Tibial nerve (tissue), 4 donors: ENCODE measurements around the gene ANO1. TPM values are rescaled to one million over a fixed set of nuclear protein-coding genes. Genes with fewer than 3 reads are reported as not detected.

Experiments
- DNase-seq, 2 donors: peaks; one replicate each; pipeline ENCODE4 v3.0.0-alpha.2; 2019; ENCODE audit warnings: low spot score in 2 of 2
- H3K27ac ChIP-seq, 4 donors: fragments of 200-600 bp; sonication (generic) in 3 of 4; one replicate each; pipeline ENCODE4 v1.5.1; 2017 to 2019; ENCODE audit warnings: mild to moderate bottlenecking in 1 of 4
- H3K27me3 ChIP-seq, 2 donors: fragments of 200-600 bp; sonication (generic) in 1 of 2; one replicate each; pipeline versions ENCODE4 v1.5.1 to v1.6.0; 2017 to 2019
- H3K36me3 ChIP-seq, 3 donors: fragments of 200-600 bp; sonication (generic); one replicate each; pipeline ENCODE4 v1.5.1; 2018 to 2019
- H3K4me1 ChIP-seq, 4 donors: fragments of 200-600 bp; sonication (generic) in 3 of 4; one replicate each; pipeline ENCODE4 v1.5.1; 2017 to 2019
- H3K4me3 ChIP-seq, 4 donors: fragments of 200-600 bp; sonication (generic) in 3 of 4; one replicate each; pipeline ENCODE4 v1.5.1; 2017 to 2019; ENCODE audit warnings: mild to moderate bottlenecking in 1 of 4, moderate library complexity in 1 of 4
- H3K9me3 ChIP-seq, 4 donors: fragments of 200-600 bp; sonication (generic) in 3 of 4; one replicate each; pipeline ENCODE4 v1.5.1; 2017 to 2019
- EP300 ChIP-seq, 2 donors: sonication (generic); formaldehyde crosslinking; IDR thresholded peaks; one replicate each; pipeline ENCODE4 v1.6.1; 2017; ENCODE audit warnings: antibody characterized with exemption in 2 of 2, mild to moderate bottlenecking in 1 of 2
- POLR2A ChIP-seq, 2 donors: fragments of 450-650 bp; IDR thresholded peaks; one replicate each; pipeline ENCODE4 v1.6.1; 2017; ENCODE audit warnings: antibody characterized with exemption in 2 of 2, mild to moderate bottlenecking in 2 of 2, moderate library complexity in 2 of 2
- WGBS, 2 donors: methylation state at CpG; one replicate each; pipeline ENCODE4 v1.1.5; 2018; 5-methylcytosine and 5-hydroxymethylcytosine counted together
- total RNA-seq, 4 donors: library from RNA; depleted of rRNA; stranded (reverse); fragments of >200 nt; gene quantifications; one replicate each; pipeline ENCODE4 v1.1.0, GENCODE V29; 2016
- TF ChIP-seq, protein P1 (sequence below), 5 experiments: fragments of 200-600 bp in 3 of 5; fragments of 450-650 bp in 2 of 5; sonication (generic) in 3 of 5; IDR thresholded peaks; one replicate each; pipeline ENCODE4 v1.5.1; 2016 to 2019; ENCODE audit warnings: antibody characterized with exemption in 5 of 5, mild to moderate bottlenecking in 3 of 5, moderate library complexity in 2 of 5

The ANO1 gene
- total RNA-seq, 4 donors from 2014 or later: 1.7 to 6.3 (median 4.1) TPM

DNA sequence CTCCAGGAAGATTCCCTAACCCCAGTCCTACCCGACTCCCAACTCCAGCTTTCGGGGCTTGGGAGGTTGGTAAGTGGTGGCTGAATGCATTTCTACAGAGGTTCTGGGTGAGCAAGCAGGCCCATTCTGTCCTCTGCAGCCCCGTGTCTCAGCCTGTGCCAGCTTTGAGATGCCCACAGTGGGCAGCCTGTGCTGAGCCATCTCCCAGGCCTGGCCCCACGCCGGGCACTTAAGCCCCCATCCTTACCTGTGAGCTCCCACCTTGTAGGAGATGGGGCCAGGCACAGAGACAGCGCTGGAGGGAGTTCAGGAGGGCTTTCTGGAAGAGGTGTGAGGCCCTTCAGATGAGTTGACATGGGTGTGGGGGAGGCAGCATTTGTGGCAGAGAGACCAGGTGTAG, 54.5 kb downstream of the ANO1 start:
- Histone ChIP-seq H3K27ac (no peak overlapping the region), H3K4me3 (no peak overlapping the region), H3K36me3 (no peaks in the 10 kb centered on the region), H3K27me3 (no peaks in the 10 kb centered on the region), H3K9me3 (no peaks in the 10 kb centered on the region), H3K4me1 (peaks cover 0 to 17% (median 0%) of the 10 kb centered on the region in 4 donors)
- no peak for DNase-seq
- WGBS, 2 donors: 89 to 90% methylated on average over 5 to 6 of the region's 6 CpGs
- TF ChIP-seq EP300 (IDR thresholded peaks at IDR 0.05) (no peak), POLR2A (IDR thresholded peaks at IDR 0.05) (no peak)
- TF ChIP-seq, protein P1, sequence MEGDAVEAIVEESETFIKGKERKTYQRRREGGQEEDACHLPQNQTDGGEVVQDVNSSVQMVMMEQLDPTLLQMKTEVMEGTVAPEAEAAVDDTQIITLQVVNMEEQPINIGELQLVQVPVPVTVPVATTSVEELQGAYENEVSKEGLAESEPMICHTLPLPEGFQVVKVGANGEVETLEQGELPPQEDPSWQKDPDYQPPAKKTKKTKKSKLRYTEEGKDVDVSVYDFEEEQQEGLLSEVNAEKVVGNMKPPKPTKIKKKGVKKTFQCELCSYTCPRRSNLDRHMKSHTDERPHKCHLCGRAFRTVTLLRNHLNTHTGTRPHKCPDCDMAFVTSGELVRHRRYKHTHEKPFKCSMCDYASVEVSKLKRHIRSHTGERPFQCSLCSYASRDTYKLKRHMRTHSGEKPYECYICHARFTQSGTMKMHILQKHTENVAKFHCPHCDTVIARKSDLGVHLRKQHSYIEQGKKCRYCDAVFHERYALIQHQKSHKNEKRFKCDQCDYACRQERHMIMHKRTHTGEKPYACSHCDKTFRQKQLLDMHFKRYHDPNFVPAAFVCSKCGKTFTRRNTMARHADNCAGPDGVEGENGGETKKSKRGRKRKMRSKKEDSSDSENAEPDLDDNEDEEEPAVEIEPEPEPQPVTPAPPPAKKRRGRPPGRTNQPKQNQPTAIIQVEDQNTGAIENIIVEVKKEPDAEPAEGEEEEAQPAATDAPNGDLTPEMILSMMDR (IDR thresholded peaks at IDR 0.05): no peak

DNA sequence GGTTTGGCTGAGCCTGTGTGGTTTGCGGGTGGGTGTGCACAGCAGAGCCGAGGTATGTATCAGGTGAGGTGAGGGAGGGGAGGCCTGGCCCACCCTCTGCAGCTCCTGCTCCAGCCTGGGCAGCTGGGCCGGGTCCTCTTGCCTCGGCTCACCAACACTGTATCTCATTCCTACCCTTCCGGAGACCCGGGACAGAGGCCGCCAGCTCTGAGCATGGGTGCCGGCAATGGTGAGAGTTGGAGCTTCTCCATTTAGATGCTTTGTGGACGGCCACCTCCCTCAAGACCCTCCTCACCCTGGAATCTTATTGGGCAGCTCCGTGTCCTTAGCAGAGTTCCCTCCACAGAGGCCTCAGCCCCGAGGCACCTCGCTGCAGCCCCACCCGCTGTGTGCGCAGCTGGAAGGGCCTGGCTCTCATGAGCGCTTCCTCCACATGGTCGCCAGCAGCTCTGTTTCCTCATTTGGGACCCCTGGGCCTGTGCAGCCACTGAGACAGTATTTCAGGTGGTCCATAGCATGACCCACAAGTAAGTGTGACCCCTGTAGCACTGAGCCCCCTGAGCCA, 55.7 kb downstream of the ANO1 start:
- WGBS, 2 donors: 86 to 87% methylated on average over 9 to 16 of the region's 16 CpGs
- no peaks in the 10 kb centered on the region for H3K36me3 ChIP-seq

DNA sequence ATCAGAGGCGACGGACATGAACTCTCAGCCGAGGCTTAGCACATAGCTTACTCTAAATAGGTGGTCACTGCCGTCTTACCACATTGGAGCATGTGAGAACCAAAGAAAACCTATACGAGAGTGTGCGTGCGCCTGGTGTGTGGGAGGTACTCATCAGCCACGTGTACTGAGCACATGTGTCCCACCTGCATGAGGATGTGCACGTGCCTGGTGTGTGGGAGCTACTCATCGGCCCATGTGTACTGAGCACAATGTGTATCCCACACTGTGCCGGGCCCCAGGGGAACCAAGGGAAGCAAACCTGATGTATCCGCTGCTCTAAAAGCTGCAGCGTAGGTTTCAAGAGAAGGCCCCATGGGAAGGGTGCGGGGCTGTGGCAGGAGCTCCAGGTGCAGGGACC, 56.4 kb downstream of the ANO1 start:
- no peaks in the 10 kb centered on the region for H3K9me3 ChIP-seq
- H3K4me3 ChIP-seq: no peak overlapping the region
- peaks cover 0 to 8% (median 0%) of the 10 kb centered on the region in 4 donors for H3K4me1 ChIP-seq
- H3K36me3 ChIP-seq: no peaks in the 10 kb centered on the region
- no peaks in the 10 kb centered on the region for H3K27me3 ChIP-seq
- no peak for DNase-seq
- TF ChIP-seq, protein P1 (IDR thresholded peaks at IDR 0.05): no peak
- WGBS, 2 donors: 88 to 91% methylated on average over 14 of the region's 14 CpGs
- no peak overlapping the region for H3K27ac ChIP-seq

More for the DNA sequence above, 55.7 kb downstream of the ANO1 start:
- peaks cover 0 to 8% (median 0%) of the 10 kb centered on the region in 4 donors for H3K4me1 ChIP-seq
- no peaks in the 10 kb centered on the region for H3K9me3 ChIP-seq
- H3K27ac ChIP-seq: no peak overlapping the region
- no peaks in the 10 kb centered on the region for H3K27me3 ChIP-seq
- TF ChIP-seq, protein P1 (IDR thresholded peaks at IDR 0.05): no peak
- TF ChIP-seq POLR2A (IDR thresholded peaks at IDR 0.05) (no peak), EP300 (IDR thresholded peaks at IDR 0.05) (no peak)
- DNase-seq: no peak
- no peak overlapping the region for H3K4me3 ChIP-seq

DNA sequence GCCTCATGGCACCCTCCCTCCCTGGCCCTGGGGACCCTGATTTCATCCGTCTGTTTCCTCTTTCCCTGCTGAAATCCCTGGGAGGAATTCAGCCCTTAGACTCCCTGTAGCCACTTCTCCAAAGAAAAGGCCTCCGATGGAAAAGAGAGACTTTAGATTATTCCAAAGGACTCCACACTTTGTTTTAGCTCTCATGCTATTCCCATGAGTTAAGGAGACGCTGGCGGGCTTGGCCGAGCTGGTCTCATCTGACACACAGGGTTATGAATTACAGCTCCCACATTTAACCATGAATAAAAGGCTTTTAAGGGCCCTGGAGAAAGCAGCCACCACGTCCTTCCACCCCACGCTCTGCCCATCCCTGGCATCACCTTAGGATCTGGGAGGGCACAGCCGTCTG, 57.0 kb downstream of the ANO1 start:
- WGBS, 2 donors: 34 to 42% methylated on average over 8 of the region's 8 CpGs
- Histone ChIP-seq H3K27ac (no peak overlapping the region), H3K27me3 (no peaks in the 10 kb centered on the region), H3K36me3 (no peaks in the 10 kb centered on the region), H3K9me3 (no peaks in the 10 kb centered on the region), H3K4me1 (peaks cover 0 to 8% (median 0%) of the 10 kb centered on the region in 4 donors), H3K4me3 (no peak overlapping the region)
- TF ChIP-seq EP300 (IDR thresholded peaks at IDR 0.05) (no peak), POLR2A (IDR thresholded peaks at IDR 0.05) (no peak)
- TF ChIP-seq, protein P1 (IDR thresholded peaks at IDR 0.05): no peak
- no peak for DNase-seq

DNA sequence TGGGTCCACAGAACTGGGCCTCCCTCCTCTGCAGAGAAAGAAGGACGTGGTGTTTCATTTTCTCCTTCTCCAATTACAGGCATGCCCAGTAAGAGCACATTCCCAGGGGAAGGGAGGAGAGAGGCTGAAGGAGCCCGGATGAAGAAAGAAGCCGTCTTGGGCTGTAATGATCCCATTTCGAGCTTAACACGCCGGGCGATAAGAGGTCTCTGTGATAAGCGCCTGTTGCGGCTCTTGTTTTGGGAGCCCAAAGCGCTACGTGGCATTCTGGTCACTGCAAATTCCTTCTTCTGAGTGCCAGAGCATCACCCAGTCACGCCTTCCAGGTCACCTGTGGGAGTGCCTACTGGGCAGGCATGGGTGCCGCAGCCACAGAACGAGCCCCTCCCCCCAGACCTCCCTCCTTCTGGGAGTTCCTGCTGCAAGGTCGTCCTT, 57.5 kb downstream of the ANO1 start:
- no peak overlapping the region for H3K4me3 ChIP-seq
- peaks cover 0 to 8% (median 0%) of the 10 kb centered on the region in 4 donors for H3K4me1 ChIP-seq
- peaks cover 0 to 2% of the 10 kb centered on the region in 2 donors for H3K27me3 ChIP-seq
- TF ChIP-seq, protein P1 (IDR thresholded peaks at IDR 0.05): no peak
- TF ChIP-seq POLR2A (IDR thresholded peaks at IDR 0.05) (no peak), EP300 (IDR thresholded peaks at IDR 0.05) (no peak)
- no peaks in the 10 kb centered on the region for H3K36me3 ChIP-seq
- H3K27ac ChIP-seq: no peak overlapping the region
- WGBS, 2 donors: 63 to 64% methylated on average over 15 of the region's 15 CpGs
- no peaks in the 10 kb centered on the region for H3K9me3 ChIP-seq
- no peak for DNase-seq
